Measurements from ENCODE around the gene TIGD2. TPM values are rescaled to one million over a fixed set of nuclear protein-coding genes. Genes with fewer than 3 reads are reported as not detected.
"Not testable (repeated sequence)": the region's sequence is repeated elsewhere in the genome, so short reads cannot be mapped to it uniquely, and the experiment has no call there.

TIGD2 gene
- polyA plus RNA-seq, 6 donors from 2014 or later, result 5.3 to 8.1 (median 5.9) TPM

DNA sequence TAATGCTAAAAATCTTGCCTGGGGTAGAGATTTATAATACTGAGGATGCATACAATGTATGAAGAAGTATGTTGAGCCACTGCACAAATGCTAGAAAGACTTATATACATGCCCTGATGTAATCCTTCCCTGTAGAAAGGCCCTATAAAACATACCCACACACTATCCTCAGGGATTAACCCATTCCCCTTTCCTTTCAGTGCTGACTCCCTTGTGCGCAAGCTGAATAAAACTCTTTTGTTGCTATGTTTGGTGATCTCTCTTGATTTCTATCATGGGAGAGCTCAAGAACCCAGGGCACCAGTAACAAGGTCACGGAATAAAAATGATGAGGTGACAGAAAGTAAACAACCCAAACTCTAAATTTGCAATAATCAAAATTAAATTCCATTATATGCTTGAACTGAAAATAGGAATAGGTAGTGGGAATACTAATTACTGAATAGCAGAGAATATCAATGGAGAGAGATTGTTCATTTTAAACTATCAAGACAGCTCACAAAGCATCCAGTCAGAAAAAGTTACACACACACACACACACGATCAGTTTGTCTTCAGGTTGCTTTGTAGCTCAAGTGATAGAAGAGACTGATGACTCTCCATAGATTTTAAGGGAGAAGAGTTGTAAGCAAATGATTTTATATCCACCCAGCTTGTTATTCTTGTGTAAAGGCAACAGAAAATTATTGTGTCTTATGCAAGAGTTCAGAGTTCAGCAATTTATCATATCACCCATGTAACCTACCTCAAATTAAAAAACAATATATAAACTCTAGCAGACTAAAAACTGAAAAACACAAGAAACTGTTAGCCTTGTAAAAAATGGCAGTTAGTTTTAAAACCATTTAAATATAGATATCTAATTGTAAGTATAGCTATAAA lies 14.8 kb downstream of the TIGD2 start:
- DNase-seq, result no peak
- Mint-ChIP-seq H3K27me3 (peaks cover 0 to 10% (median 0%) of the 10 kb centered on the region in 3 donors), H3K4me3 (no peak overlapping the region), H3K9me3 (no peaks in the 10 kb centered on the region), H3K36me3 (peaks cover 0 to 4% of the 10 kb centered on the region in 2 donors), H3K27ac (no peak overlapping the region), H3K4me1 (no peaks in the 10 kb centered on the region)
- ATAC-seq (ENCODE audit: low read depth in 2 of 2), result no peak

DNA sequence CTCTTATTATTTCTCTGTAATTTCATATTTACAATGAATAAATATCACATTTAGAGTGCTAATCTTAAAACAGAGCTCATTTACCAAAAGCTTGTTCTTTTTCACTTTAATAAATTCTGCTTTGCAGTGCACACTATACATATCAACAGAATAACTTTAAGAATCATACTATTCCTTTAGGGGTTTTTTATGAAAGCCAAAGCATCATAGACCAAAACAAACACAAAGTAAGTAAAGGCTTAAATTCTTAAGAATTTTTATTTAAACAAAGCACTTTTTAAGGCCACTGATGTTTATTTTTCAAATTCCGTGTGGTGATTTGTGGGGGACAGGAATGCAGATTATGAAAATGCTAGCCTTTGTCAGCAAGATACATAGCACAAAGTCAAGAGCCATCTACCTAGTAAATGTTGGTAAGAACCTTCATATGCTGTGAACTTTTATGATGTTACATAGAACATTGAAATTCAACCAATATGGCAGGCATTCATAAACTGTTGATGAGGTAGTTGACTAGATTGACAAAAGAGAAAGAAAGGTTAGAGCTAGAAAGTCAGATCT lies 17.8 kb downstream of the TIGD2 start:
- DNase-seq (no peak), ATAC-seq (ENCODE audit: low read depth in 2 of 2) (no peak)
- no peak overlapping the region for H3K27ac Mint-ChIP-seq
- no peaks in the 10 kb centered on the region for H3K36me3 Mint-ChIP-seq
- H3K27me3 Mint-ChIP-seq, result peaks cover 0 to 10% (median 0%) of the 10 kb centered on the region in 3 donors
- no peaks in the 10 kb centered on the region for H3K9me3 Mint-ChIP-seq
- no peaks in the 10 kb centered on the region for H3K4me1 Mint-ChIP-seq
- H3K4me3 Mint-ChIP-seq, result no peak overlapping the region

DNA sequence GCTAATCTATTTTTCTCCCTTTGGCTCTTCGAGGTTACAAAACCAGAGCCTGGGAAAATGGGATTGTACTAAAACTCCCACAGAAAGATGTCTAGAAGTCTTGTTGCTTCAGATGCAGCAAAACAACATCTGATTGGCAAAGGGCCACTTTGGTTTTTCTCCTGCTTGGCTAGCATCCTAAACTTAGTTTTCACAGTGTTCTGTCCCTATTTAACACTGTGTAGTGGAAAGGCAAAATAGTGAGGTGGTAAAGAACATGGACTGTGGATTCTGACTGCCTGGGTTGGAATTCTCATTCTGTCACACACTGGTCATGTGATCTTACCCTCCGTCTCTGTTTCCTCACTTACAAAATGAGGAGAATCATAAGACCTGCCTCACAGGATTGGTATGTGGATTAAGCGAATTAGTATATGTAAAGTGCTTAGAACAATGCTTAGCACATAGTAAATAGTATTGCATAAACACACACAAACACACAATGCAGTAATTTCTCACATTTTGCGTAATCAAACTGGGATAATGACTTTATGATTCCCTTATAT lies 23.5 kb downstream of the TIGD2 start:
- no peak overlapping the region for H3K4me3 Mint-ChIP-seq
- DNase-seq (no peak), ATAC-seq (ENCODE audit: low read depth in 2 of 2) (no peak)
- no peaks in the 10 kb centered on the region for H3K9me3 Mint-ChIP-seq
- no peak overlapping the region for H3K27ac Mint-ChIP-seq
- peaks cover 0 to 4% (median 0%) of the 10 kb centered on the region in 3 donors for H3K27me3 Mint-ChIP-seq
- no peaks in the 10 kb centered on the region for H3K4me1 Mint-ChIP-seq
- no peaks in the 10 kb centered on the region for H3K36me3 Mint-ChIP-seq

DNA sequence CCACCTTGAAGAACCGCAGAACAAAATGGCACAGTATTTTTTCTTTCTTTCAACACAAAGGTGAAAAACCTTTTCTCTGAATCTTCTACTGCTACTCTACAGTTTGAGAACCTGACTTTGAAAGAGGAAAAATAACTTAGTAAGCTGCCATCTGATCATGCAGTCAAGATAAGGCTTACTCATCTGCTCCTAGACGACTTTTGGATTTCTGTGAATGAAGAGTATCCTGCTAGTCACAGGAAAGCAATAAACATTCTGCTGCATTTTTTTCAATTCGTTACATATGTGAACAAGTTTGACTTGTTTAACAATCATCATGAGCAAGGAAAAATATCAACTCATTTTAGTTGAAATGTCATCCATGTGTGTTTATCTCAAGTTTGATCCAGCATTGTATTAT lies 25.2 kb downstream of the TIGD2 start:
- no peaks in the 10 kb centered on the region for H3K36me3 Mint-ChIP-seq
- DNase-seq, result no peak
- peaks cover 0 to 5% (median 0%) of the 10 kb centered on the region in 3 donors for H3K27me3 Mint-ChIP-seq
- no peaks in the 10 kb centered on the region for H3K4me1 Mint-ChIP-seq
- H3K27ac Mint-ChIP-seq, result no peak overlapping the region
- no peak for ATAC-seq (ENCODE audit: low read depth in 2 of 2)
- no peak overlapping the region for H3K4me3 Mint-ChIP-seq
- no peaks in the 10 kb centered on the region for H3K9me3 Mint-ChIP-seq

DNA sequence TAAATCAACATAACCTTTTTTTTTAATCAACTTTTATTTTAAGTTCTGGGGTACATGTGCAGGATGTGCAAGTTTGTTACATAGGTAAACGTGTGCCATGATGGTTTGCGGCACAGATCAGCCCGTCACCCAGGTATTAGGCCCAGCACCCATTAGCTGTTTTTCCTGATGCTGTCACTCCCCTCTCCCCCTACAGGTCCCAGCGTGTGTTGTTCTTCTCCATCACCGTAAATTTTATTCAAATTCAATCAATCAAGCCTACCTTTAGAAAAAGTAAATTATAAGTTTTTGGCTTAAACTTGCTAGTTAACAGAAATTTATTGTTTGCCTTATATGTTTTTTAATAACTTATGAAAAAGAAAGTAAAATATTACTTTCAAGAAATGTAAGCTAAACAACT lies 25.9 kb downstream of the TIGD2 start:
- no peaks in the 10 kb centered on the region for H3K4me1 Mint-ChIP-seq
- no peak for ATAC-seq (ENCODE audit: low read depth in 2 of 2)
- no peak overlapping the region for H3K4me3 Mint-ChIP-seq
- no peaks in the 10 kb centered on the region for H3K9me3 Mint-ChIP-seq
- no peak for DNase-seq
- peaks cover 0 to 5% (median 0%) of the 10 kb centered on the region in 3 donors for H3K27me3 Mint-ChIP-seq
- H3K36me3 Mint-ChIP-seq, result no peaks in the 10 kb centered on the region
- H3K27ac Mint-ChIP-seq, result no peak overlapping the region

DNA sequence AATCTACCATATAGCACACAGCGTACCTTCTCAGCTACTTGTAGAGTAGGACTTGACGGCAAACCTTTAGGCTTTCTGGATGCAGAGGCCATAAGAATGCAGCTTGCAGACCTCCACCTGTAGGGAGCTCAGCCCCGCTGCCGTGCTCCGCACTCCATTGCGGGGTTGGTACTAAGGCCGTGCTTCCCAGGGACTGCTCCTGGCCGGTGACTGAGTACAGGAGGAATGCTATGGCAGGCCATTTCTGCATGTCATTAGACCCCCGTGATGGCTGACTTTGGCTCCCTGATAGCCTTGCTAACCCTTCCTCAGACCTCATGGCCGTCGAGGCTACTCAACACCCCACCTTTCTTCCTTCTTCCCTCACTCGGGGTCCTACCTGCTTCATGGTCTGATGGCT lies 26.4 kb downstream of the TIGD2 start:
- Mint-ChIP-seq H3K4me1 (no peaks in the 10 kb centered on the region), H3K27ac (peak overlapping the region in 1 of 6 donors; percentile 6), H3K4me3 (no peak overlapping the region), H3K36me3 (no peaks in the 10 kb centered on the region), H3K27me3 (peaks cover 0 to 5% (median 0%) of the 10 kb centered on the region in 3 donors), H3K9me3 (no peaks in the 10 kb centered on the region)
- DNase-seq (no peak), ATAC-seq (ENCODE audit: low read depth in 2 of 2) (no peak)

DNA sequence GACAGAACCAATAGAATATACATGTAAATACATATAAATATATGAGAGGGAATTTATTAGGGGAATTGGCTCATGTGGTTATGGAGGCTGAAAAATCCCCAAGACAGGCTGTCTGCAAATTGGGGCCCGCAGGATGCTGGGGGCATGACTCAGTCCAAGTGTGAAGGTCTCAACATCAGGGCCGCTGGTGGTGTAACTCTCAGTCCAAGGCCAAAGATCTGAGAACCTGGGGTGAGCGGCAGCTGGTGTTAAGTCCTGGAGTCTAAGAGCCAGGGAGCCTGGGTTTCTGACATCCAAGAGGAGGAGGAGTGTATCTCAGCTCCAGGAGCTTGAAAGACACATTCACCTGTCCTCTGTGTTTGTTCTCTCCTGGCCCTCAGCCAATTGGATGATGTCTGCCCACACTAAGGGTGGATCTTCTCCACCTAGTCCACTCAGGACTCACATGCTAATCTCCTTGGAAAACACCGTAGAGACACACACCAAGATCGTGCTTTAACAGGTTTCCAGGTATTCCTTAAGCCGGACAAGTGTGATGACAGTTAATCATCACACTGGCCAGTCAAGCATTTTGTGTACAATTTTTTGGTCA lies 28.9 kb downstream of the TIGD2 start:
- peak overlapping the region in 1 of 6 donors; percentile 20 for H3K27ac Mint-ChIP-seq
- peaks cover 0 to 5% (median 0%) of the 10 kb centered on the region in 3 donors for H3K27me3 Mint-ChIP-seq
- ATAC-seq (ENCODE audit: low read depth in 2 of 2), result no peak
- H3K4me1 Mint-ChIP-seq, result no peaks in the 10 kb centered on the region
- DNase-seq, result no peak
- no peak overlapping the region for H3K4me3 Mint-ChIP-seq
- H3K9me3 Mint-ChIP-seq, result peaks cover 0 to 10% (median 2%) of the 10 kb centered on the region in 7 donors
- no peaks in the 10 kb centered on the region for H3K36me3 Mint-ChIP-seq

DNA sequence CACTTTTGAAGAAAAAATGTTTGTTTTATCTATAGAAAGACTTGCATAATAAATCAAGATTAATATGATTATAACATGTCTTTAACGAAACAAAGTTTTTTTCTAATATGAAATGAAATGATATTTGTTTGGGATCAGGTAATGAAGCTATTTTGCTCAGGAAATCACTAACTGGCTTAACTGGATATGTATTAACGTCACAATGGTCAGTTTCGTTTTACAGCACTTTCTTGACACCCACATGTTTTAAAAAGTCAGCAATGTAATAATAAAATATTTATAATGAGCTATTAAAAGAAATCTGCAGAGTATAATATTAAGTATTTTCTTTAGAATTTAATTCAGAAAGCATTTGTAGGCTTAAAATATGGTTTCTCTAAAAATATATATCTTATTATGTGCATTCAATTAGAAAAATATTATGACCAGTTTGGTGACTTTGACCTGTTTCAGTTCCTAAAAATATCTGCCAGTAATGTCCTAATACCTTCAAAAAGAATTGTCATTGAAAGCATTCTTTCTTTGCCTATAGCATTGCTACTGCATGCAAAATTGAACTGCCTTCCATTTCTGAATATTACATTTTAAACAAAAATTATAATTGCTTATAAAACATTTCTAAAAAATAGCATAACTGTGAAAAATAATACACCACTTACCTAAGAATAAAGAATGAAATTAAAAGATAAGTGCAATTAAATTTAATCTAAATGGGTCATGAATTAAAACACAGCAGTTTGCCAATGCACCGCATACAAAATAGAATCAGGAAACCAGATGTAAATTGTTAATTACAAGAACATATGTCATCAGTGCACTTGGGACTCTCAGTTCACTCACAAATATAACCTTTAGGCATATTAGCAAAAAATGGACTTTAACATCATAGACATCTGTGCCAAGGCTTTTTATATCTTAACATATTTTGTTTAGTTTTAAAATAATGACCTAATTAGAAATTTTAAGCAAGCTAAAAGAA lies 31.6 kb downstream of the TIGD2 start:
- ATAC-seq (ENCODE audit: low read depth in 2 of 2), result no peak
- H3K4me1 Mint-ChIP-seq, result no peaks in the 10 kb centered on the region
- H3K27ac Mint-ChIP-seq, result no peak overlapping the region
- no peaks in the 10 kb centered on the region for H3K36me3 Mint-ChIP-seq
- H3K9me3 Mint-ChIP-seq, result peaks cover 0 to 19% (median 3%) of the 10 kb centered on the region in 7 donors
- H3K27me3 Mint-ChIP-seq, result peaks cover 0 to 5% (median 0%) of the 10 kb centered on the region in 3 donors
- no peak for DNase-seq
- no peak overlapping the region for H3K4me3 Mint-ChIP-seq

DNA sequence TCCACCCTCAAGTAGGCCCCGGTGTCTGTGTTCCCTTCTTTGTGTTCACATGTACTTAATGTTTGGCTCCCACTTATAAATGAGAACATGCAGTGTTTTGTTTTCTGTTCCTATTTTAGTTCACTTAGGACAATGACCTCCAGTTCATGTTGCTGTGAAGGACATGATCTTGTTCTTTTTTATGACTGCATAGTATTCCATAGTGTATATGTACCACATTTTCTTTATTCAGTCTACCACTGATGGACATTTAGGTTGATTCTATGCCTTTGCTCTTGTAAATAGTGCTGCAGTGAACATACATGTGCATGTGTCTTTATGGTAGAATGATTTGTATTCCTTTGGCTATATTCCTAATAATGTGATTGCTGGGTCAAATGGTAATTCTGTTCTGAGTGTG lies 33.3 kb downstream of the TIGD2 start:
- H3K9me3 Mint-ChIP-seq, result peaks cover 0 to 19% (median 3%) of the 10 kb centered on the region in 7 donors
- H3K27me3 Mint-ChIP-seq; DNase-seq; ATAC-seq (ENCODE audit: low read depth in 2 of 2); H3K36me3 Mint-ChIP-seq; H3K4me3 Mint-ChIP-seq; H3K4me1 Mint-ChIP-seq; H3K27ac Mint-ChIP-seq: not testable (repeated sequence)

DNA sequence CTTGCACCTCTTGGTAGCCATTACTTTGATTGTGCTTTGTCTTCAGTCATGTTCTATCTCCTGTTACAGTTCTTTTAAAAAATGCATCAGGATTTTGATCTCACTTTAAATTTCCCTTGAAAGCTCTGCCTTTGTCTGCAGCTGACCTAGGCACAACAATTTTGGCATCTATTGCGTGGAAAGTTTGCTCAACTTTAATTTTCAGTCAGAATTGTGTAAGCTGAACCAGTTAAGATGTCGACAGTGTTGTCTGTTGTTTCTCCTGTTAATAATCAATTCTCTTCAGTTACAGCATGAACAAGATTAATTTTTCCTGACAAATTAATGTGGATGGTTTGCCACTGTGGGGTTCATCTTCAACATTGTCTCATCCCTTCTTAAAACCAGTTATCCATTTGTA lies 34.9 kb downstream of the TIGD2 start:
- DNase-seq (no peak), ATAC-seq (ENCODE audit: low read depth in 2 of 2) (no peak)
- Mint-ChIP-seq H3K27ac (no peak overlapping the region), H3K36me3 (no peaks in the 10 kb centered on the region), H3K9me3 (peaks cover 0 to 25% (median 3%) of the 10 kb centered on the region in 7 donors), H3K4me3 (no peak overlapping the region), H3K27me3 (peaks cover 0 to 4% (median 0%) of the 10 kb centered on the region in 3 donors), H3K4me1 (no peaks in the 10 kb centered on the region)

DNA sequence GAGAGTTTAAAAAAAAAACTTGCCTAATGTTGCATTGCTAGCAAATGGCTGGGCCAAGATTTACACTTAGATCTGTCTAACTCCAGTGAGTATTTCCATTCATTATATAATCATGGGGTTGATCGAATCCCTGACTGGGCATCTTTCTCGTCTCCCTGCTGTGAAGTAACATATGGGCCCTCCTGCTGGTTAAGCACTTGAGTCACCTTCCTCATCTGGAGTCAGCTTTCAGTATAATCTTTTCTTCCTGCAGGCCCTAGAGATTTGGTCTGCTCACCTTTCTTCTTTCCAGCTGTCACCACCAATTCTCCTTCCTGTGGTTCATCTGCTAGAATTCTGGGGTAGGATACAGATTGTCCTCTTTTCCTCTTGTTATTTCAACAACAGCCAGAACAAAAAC lies 41.6 kb downstream of the TIGD2 start:
- Mint-ChIP-seq H3K4me3 (no peak overlapping the region), H3K27me3 (peaks cover 0 to 8% (median 0%) of the 10 kb centered on the region in 3 donors), H3K36me3 (no peaks in the 10 kb centered on the region), H3K4me1 (no peaks in the 10 kb centered on the region), H3K9me3 (peaks cover 0 to 11% (median 3%) of the 10 kb centered on the region in 7 donors), H3K27ac (no peak overlapping the region)
- no peak for ATAC-seq (ENCODE audit: low read depth in 2 of 2)
- DNase-seq, result no peak

DNA sequence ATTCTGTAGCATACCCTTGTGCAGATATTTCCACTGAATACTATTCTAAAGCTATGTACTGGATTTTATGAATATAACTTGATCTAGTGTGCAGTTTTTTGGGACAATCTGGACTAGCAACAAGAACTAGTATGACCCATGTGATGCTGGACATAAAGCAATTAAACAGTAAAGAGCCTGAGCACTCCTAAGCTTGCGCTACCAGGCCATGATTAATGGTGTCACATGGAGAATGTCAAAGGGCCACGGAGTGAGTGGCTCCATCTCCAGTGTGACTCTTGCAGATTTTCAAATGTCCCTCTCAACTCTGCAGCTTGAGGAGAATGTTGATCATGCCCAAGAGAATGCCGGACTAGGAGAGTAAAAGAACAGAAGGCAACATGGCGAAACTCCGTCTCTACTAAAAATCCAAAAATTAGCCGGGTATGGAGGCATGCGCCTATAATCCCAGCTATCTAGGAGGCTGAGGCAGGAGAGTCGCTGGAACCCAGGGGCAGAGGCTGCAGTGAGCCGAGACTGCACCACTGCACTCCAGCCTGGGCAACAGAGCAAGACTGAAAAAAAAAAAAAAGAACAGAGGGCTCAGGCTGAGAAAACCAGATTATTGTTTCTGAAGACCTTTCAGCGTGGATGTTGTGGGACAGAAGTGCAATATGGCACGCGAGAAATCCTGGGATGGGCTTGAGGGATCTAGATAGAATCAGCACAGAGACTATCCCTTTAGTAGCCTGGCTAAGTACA lies 45.0 kb downstream of the TIGD2 start:
- H3K4me1 Mint-ChIP-seq, result no peaks in the 10 kb centered on the region
- H3K27ac Mint-ChIP-seq, result peak overlapping the region in 1 of 6 donors; percentile 28
- no peak overlapping the region for H3K4me3 Mint-ChIP-seq
- peaks cover 0 to 5% (median 3%) of the 10 kb centered on the region in 7 donors for H3K9me3 Mint-ChIP-seq
- no peak for DNase-seq
- no peaks in the 10 kb centered on the region for H3K36me3 Mint-ChIP-seq
- no peak for ATAC-seq (ENCODE audit: low read depth in 2 of 2)
- H3K27me3 Mint-ChIP-seq, result peaks cover 0 to 4% (median 2%) of the 10 kb centered on the region in 3 donors
